Dermis blood vessel endothelial cell (primary cell): ENCODE measurements around the gene GRAMD1B. TPM values are rescaled to one million over a fixed set of nuclear protein-coding genes. Genes with fewer than 3 reads are reported as not detected.

Source experiments
- DNase-seq: peaks from one replicate; pipeline ENCODE4 v3.0.0; 2010
- total RNA-seq: library from RNA; depleted of rRNA; stranded (reverse); fragments of >200 nt; gene quantifications from 2 replicates; pipeline ENCODE4 v1.2.3, GENCODE V29; 2014

GRAMD1B gene
- total RNA-seq, 1 donor from 2014 or later: 3.7 TPM

GRCh38 chr11:123575441-123575840 lies 145.4 kb downstream of the GRAMD1B start:
- DNase-seq: no peak

GRCh38 chr11:123576082-123576481 lies 146.0 kb downstream of the GRAMD1B start:
- no peak for DNase-seq

GRCh38 chr11:123576501-123576900 lies 146.4 kb downstream of the GRAMD1B start:
- no peak for DNase-seq

- DNase-seq: peak; percentile 74
These were observed 147.1 kb downstream of the GRAMD1B start for GRCh38 chr11:123577081-123577598.

GRCh38 chr11:123578778-123579481 lies 148.9 kb downstream of the GRAMD1B start:
- DNase-seq: no peak

- no peak for DNase-seq
These were observed 149.4 kb downstream of the GRAMD1B start for GRCh38 chr11:123579482-123579812.

- no peak for DNase-seq
These were observed 150.1 kb downstream of the GRAMD1B start for GRCh38 chr11:123580137-123580536.

- peak; percentile 69 for DNase-seq
These were observed 150.6 kb downstream of the GRAMD1B start for GRCh38 chr11:123580557-123581275.

- DNase-seq: no peak
These were observed 151.8 kb downstream of the GRAMD1B start for GRCh38 chr11:123581651-123582399.

GRCh38 chr11:123582992-123583504 lies 153.0 kb downstream of the GRAMD1B start:
- no peak for DNase-seq

- no peak for DNase-seq
These were observed 154.1 kb downstream of the GRAMD1B start for GRCh38 chr11:123584186-123584585.

GRCh38 chr11:123584737-123585136 lies 154.7 kb downstream of the GRAMD1B start:
- no peak for DNase-seq

- no peak for DNase-seq
These were observed 155.1 kb downstream of the GRAMD1B start for GRCh38 chr11:123585206-123585605.

- DNase-seq: no peak
These were observed 155.6 kb downstream of the GRAMD1B start for GRCh38 chr11:123585706-123586105.

GRCh38 chr11:123586568-123586967 lies 156.5 kb downstream of the GRAMD1B start:
- DNase-seq: no peak

GRCh38 chr11:123587044-123587443 lies 157.0 kb downstream of the GRAMD1B start:
- peak; percentile 18 for DNase-seq

- DNase-seq: no peak
These were observed 157.5 kb downstream of the GRAMD1B start for GRCh38 chr11:123587559-123587958.

GRCh38 chr11:123588117-123588863 lies 158.2 kb downstream of the GRAMD1B start:
- no peak for DNase-seq

GRCh38 chr11:123588864-123589262 lies 158.8 kb downstream of the GRAMD1B start:
- DNase-seq: no peak

GRCh38 chr11:123590296-123590912 lies 160.3 kb downstream of the GRAMD1B start:
- DNase-seq: peak; percentile 89

GRCh38 chr11:123593570-123593969 lies 163.5 kb downstream of the GRAMD1B start:
- no peak for DNase-seq
